HFFc6 (cell line): Measurements from ENCODE around the gene EBP. TPM values are rescaled to one million over a fixed set of nuclear protein-coding genes. Genes with fewer than 3 reads are reported as not detected.
"Not testable (repeated sequence)": the region's sequence is repeated elsewhere in the genome, so short reads cannot be mapped to it uniquely, and the experiment has no call there.

Source experiments
- DNase-seq: peaks from one replicate; pipeline ENCODE4 v3.0.0-alpha.2; 2018
- H3K27ac Mint-ChIP-seq: 2 replicates; pipeline ENCODE4 v1.8.0; 2020; ENCODE audit warnings: mild to moderate bottlenecking, mixed read lengths
- H3K27me3 Mint-ChIP-seq: 2 replicates; pipeline ENCODE4 v1.8.0; 2021; ENCODE audit warnings: mild to moderate bottlenecking, moderate library complexity, mixed read lengths; ENCODE audit not compliant: insufficient read depth
- H3K36me3 Mint-ChIP-seq: 2 replicates; pipeline ENCODE4 v1.8.0; 2021; ENCODE audit warnings: low read depth, mixed read lengths
- H3K4me1 Mint-ChIP-seq: 2 replicates; pipeline ENCODE4 v1.8.0; 2020; ENCODE audit warnings: low read depth, mixed read lengths
- H3K4me3 Mint-ChIP-seq: 2 replicates; pipeline ENCODE4 v1.8.0; 2020; ENCODE audit warnings: mild to moderate bottlenecking, moderate library complexity, mixed read lengths
- H3K9me3 Mint-ChIP-seq: 2 replicates; pipeline ENCODE4 v1.8.0; 2020; ENCODE audit warnings: mild to moderate bottlenecking, mixed read lengths
- CTCF ChIP-seq: fragments of 200-600 bp; sonication (generic); IDR thresholded peaks from 2 replicates; pipeline ENCODE4 v1.5.0; 2021; ENCODE audit warnings: antibody characterized with exemption, mild to moderate bottlenecking
- total RNA-seq, 6 experiments: library from RNA; stranded (reverse); fragmentation: NEBNext Ultra II Directional; extraction: Animal tissue kit (Norgen Biotek cat#: 25700); gene quantifications; 2 replicates in 1 of 6; 3 replicates in 5 of 6; pipeline ENCODE4 v1.2.3, GENCODE V29; 2021

Gene EBP
- total RNA-seq, 6 experiments from 2014 or later, result 26.0 to 42.2 (median 39.1) TPM

- peaks cover 8% of the 10 kb centered on the region; the same call in 1 of the 2 replicates for H3K36me3 Mint-ChIP-seq
- H3K4me1 Mint-ChIP-seq, result peaks cover 10% of the 10 kb centered on the region
- H3K27ac Mint-ChIP-seq, result peak overlapping the region; percentile 69
- H3K9me3 Mint-ChIP-seq, result no peaks in the 10 kb centered on the region
- DNase-seq, result no peak
- H3K27me3 Mint-ChIP-seq, result no peaks in the 10 kb centered on the region; the same call in 1 of the 2 replicates
- peak overlapping the region; percentile 86 for H3K4me3 Mint-ChIP-seq
- TF ChIP-seq CTCF, result no peak
Measured at GRCh38 chrX:48540480-48540879, 18.9 kb downstream of the EBP start.

- Mint-ChIP-seq H3K36me3 (peaks cover 9% of the 10 kb centered on the region; the same call in 1 of the 2 replicates), H3K27ac (no peak overlapping the region), H3K4me3 (0 out of 2 replicates have a peak overlapping the region, but pooled peaks have one; percentile 37), H3K9me3 (no peaks in the 10 kb centered on the region), H3K27me3 (no peaks in the 10 kb centered on the region; the same call in 1 of the 2 replicates), H3K4me1 (peaks cover 10% of the 10 kb centered on the region)
- no peak for DNase-seq
- no peak for TF ChIP-seq CTCF
Measured at GRCh38 chrX:48541140-48541814, 19.7 kb downstream of the EBP start.

GRCh38 chrX:48548871-48549270 is 27.3 kb downstream of the EBP start:
- Mint-ChIP-seq H3K27me3 (no peaks in the 10 kb centered on the region), H3K36me3 (0 out of 2 replicates have a peak, but pooled peaks cover 3% of the 10 kb centered on the region), H3K4me3 (no peak overlapping the region), H3K4me1 (no peaks in the 10 kb centered on the region), H3K9me3 (no peaks in the 10 kb centered on the region), H3K27ac (no peak overlapping the region)
- no peak for TF ChIP-seq CTCF
- no peak for DNase-seq

- DNase-seq, H3K4me1 Mint-ChIP-seq, H3K27me3 Mint-ChIP-seq, H3K27ac Mint-ChIP-seq, H3K36me3 Mint-ChIP-seq, H3K9me3 Mint-ChIP-seq, H3K4me3 Mint-ChIP-seq: not testable (repeated sequence)
Measured at GRCh38 chrX:48555731-48556325, 34.2 kb downstream of the EBP start.

- H3K4me3 Mint-ChIP-seq, result no peak overlapping the region
- H3K9me3 Mint-ChIP-seq, result no peaks in the 10 kb centered on the region
- no peak for TF ChIP-seq CTCF
- H3K27ac Mint-ChIP-seq, result peak overlapping the region; percentile 85
- peaks cover 5% of the 10 kb centered on the region for H3K4me1 Mint-ChIP-seq
- H3K36me3 Mint-ChIP-seq, result peaks cover 6% of the 10 kb centered on the region
- DNase-seq, result peak; percentile 82
- no peaks in the 10 kb centered on the region for H3K27me3 Mint-ChIP-seq
Measured at GRCh38 chrX:48558271-48558670, 36.7 kb downstream of the EBP start.

- H3K27me3 Mint-ChIP-seq, result no peaks in the 10 kb centered on the region
- H3K27ac Mint-ChIP-seq, result no peak overlapping the region
- no peak overlapping the region for H3K4me3 Mint-ChIP-seq
- no peaks in the 10 kb centered on the region for H3K9me3 Mint-ChIP-seq
- DNase-seq, result no peak
- H3K36me3 Mint-ChIP-seq, result peaks cover 4% of the 10 kb centered on the region
- TF ChIP-seq CTCF, result no peak
- peaks cover 5% of the 10 kb centered on the region for H3K4me1 Mint-ChIP-seq
Measured at GRCh38 chrX:48559636-48560035, 38.0 kb downstream of the EBP start.
